GM18519 (cell line): ENCODE data around the gene ADAMTS20.
"Not testable (repeated sequence)": the region's sequence is repeated elsewhere in the genome, so short reads cannot be mapped to it uniquely, and the experiment has no call there.

Source experiments
- ATAC-seq: cut with Tn5 transposase; IDR thresholded peaks from one replicate; pipeline ENCODE4 v1.9.1; 2021; ENCODE audit warnings: mild to moderate bottlenecking, moderate library complexity; ENCODE audit not compliant: unreplicated experiment, low FRiP score

The ADAMTS20 gene, protein sequence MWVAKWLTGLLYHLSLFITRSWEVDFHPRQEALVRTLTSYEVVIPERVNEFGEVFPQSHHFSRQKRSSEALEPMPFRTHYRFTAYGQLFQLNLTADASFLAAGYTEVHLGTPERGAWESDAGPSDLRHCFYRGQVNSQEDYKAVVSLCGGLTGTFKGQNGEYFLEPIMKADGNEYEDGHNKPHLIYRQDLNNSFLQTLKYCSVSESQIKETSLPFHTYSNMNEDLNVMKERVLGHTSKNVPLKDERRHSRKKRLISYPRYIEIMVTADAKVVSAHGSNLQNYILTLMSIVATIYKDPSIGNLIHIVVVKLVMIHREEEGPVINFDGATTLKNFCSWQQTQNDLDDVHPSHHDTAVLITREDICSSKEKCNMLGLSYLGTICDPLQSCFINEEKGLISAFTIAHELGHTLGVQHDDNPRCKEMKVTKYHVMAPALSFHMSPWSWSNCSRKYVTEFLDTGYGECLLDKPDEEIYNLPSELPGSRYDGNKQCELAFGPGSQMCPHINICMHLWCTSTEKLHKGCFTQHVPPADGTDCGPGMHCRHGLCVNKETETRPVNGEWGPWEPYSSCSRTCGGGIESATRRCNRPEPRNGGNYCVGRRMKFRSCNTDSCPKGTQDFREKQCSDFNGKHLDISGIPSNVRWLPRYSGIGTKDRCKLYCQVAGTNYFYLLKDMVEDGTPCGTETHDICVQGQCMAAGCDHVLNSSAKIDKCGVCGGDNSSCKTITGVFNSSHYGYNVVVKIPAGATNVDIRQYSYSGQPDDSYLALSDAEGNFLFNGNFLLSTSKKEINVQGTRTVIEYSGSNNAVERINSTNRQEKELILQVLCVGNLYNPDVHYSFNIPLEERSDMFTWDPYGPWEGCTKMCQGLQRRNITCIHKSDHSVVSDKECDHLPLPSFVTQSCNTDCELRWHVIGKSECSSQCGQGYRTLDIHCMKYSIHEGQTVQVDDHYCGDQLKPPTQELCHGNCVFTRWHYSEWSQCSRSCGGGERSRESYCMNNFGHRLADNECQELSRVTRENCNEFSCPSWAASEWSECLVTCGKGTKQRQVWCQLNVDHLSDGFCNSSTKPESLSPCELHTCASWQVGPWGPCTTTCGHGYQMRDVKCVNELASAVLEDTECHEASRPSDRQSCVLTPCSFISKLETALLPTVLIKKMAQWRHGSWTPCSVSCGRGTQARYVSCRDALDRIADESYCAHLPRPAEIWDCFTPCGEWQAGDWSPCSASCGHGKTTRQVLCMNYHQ (N-terminal part only)

DNA sequence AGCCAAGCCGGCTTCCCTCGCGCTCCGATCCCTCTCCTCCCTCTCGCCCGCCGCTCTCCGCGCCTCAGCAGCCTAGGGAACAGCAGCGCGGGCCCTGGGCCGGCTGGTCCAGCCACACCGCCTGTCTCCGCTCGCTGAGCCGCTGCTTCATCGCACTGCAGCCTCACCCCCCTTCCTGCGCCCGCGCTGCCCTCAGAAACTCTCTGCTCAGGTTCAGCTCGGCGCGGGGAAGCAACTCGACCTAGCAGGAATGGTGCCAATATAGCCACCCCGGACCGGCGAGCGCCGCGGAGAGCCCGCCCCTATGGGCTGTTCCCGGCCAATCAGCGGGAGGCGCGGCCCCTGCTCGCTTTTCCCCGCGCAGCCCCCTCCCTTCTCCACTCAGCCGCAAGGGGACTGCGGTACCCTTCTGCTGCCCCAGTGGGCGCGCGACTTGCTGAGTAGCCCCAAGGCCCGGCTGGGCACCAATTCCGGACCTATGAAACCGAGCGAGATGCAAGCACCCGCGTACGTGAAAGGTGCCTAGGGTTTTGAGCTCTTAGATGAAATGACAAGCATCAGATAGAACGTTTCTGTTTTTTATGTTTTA, at the start of gene ADAMTS20:
TSS of gene ADAMTS20 (minus strand) at position 233 of the 589 bp plus-strand sequence. CDS start 282 bp downstream, outside the sequence.
- no peak for ATAC-seq

DNA sequence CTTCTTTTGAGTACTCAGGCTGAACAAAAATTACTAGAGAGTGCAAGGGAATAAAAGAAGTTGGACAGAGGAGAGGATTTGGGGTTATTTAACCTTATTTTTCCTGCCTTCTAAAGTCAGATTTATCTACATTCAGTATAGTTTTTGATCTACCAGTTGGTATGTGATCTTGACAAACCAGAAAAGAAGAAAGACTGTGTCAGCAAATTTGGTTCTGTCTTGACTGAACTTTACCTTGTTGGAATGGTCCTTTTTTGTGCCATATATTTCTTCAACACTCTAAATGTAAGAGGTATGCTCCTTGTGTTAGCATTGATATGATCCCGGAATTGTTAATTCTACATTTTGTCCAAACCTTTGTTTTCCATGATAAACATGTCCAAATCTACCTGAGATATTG, 47.7 kb upstream of the ADAMTS20 start:
- no peak for ATAC-seq

DNA sequence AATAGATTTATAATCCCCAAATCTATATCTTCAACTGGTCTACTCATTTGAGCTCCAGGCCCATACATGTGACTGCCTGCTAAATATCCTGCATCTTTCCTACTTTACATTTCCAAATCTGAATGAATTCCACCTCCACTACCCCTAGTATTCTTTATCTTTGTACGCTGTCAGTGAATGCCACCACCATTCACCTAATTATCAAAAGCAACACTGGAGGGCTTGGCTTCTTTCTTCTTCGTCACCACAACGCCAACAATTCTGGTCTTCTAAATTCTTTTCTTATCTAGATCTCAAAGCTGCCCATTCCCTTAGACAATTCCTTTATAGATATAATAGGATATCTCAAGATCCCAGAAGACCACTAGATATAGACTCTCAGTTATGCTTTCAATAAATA, 47.1 kb upstream of the ADAMTS20 start:
- no peak for ATAC-seq

DNA sequence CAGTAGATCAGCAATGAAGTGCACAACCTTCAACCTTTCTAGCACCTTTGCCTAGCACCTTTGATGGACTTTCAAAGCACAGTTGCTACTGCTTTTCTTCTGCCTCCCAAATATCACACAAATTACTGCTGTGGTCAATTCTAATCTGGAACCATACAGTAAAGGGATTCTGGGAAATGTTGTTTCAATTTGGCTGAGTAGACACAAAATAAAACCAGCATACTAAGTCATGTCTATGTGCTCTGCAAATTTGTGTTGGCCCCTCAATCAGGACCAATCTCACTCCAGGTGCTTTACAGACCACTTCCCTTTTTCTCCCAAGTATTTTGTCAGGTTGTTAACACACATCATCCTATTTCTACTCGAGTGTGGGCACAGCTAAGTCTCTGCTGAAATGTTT, 38.3 kb upstream of the ADAMTS20 start:
- no peak for ATAC-seq

DNA sequence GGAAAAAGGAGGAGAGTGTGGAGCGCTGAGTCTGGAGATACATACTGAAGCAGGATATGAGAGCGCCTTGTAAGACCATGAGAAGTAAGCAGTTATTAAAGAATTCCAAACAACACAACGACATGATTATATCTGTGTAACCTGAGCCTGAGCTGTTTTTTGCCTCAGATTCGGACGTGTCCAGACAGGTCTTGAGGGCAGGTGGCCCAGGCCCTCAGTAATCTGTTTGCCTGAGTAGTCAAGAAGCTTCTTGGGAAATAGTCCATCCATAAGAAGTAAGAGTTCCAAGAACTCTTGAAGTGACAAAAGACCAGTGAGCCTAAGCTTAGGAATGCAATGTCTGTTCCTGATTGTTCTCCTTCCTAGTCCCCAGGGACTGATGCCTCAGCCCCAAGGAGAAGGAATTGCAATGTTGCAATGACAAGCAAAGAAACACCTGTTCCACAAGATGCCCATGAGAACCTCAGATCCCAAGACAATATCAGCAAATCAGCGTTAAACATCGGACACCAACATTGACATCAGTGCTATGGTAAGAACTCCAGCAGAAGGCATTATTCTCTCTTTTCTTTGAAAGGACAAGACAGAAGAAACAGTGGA, 34.7 kb upstream of the ADAMTS20 start:
- no peak for ATAC-seq

DNA sequence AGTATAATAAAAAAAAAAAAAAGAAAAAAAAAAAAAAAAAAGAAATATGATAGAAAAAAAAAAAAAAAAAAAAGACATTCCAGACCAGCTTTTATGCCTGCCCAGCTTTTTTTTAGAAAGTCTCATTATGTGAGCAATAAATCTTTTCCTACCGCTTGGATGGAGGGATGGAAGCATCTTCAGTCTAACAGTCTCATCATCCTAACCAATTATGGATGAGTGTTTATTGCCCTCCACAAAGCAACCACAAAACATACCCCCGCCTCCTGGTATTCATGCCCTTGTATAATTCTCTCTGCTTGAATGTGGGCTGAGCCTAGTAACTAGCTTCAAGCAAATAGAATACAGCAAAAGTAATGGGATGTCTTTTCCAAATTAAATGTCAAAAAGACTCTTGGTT, 33.7 kb upstream of the ADAMTS20 start:
- no peak for ATAC-seq

DNA sequence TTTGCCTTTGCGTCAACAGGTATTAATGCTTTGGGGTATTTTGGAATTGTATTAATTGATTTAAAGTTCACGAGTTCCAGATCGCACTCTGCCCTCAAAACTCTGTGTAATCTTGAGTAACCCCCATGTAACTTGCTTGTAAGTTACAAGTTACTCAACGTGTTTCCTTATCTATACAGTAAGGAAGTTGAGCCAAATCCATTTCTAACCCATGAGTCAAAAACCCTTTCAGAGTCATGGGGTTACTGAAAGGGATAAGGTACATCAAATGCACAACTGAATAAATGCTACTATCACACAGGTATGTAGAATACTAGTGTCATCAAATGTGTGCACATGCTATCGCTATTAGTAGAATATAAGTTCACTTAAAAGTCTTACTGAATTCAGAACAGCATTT, 28.6 kb upstream of the ADAMTS20 start:
- ATAC-seq = no peak

DNA sequence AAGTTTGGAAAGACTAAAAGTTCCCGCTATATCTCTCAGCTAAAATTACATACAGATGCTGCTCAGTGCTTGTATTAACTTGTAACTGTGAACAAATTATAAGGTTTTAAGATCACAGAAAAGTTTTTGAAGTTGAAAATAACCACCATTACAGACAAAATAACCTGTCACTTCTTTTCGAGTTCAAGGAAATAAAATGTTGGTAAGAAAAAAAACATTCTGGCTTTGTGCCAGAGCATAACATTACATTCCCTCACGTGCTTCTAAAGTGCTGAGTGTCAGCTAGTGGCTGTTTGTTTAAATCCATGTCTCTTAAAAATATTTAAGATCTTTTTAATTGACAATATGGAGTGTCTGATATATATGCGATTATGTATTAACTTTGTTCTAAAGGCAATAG, 27.2 kb upstream of the ADAMTS20 start:
- ATAC-seq = no peak

DNA sequence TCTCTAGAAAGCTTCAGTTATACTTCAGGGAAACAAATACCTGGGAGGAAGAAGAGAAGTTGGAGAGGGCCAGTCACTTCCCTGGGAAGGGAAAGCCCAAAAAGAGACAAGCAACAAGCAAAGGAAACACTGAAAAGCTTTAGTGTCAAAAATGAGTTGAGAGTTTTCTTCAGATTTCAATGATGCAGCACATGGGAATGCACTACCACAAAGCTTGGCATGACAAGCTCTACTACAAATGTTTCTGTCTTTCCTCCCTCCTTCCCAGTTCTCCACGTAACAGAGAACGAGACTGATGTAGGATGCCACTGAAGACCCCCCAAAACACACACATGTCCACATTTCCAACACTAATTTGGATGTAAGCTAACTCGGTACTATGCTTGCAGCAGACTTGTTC, 26.8 kb upstream of the ADAMTS20 start:
- ATAC-seq = no peak

DNA sequence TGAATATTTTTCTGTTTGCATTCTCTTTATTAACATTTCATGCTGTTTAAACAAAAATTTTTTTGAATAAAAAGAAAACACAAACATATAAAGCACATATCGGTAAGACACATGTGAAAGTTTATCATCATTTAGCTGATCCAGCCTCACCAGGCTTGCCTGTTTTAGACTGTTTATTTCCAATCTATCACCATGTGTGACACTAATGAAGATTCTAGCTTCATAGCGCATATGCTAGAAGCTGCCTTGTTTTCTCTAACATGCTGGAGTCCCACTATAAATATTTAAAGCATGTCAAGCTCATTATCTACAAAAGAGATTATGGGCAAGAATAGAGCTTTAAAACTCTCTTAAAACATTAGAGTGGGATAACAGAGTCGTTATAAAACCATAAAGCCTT, 25.4 kb upstream of the ADAMTS20 start:
- no peak for ATAC-seq

DNA sequence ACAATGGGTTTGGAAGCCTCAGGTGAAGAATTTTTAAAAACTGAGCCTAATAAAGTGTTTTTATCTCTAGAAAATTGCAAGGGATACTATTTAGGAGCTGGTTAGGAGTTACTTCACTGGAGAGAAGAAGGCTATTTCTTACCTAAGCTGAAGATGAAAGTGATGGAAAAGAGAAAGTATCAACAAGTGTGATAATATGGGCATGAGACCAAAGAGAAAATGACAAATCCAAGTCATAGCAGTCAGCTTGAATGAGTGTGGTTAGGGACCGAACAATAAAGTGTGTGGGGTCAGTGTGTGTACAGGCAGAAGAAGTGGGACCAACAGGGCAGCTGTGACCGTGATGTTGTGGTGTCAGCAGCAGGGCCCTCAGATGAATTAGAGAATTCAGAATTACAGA, 24.2 kb upstream of the ADAMTS20 start:
- no peak for ATAC-seq

DNA sequence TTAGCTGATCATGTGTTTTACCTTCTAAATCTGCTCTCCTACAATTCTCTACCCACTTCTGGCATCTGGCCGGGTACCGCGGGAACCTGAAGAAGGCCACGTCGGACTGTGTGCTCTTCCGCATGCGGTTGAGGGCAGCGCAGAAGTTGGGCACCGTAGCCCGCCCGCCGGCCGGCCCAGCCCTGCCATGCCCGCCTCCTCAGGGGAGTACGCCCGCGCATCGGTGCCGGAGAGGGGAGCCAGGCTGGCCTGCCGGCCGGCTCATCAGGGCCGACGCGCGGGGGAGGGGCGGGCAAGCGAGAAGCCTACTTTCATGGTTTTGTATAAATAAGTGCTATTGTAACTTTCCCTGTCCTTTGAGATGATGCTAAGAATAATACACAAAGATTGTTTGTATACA, 19.9 kb upstream of the ADAMTS20 start:
- no peak for ATAC-seq

DNA sequence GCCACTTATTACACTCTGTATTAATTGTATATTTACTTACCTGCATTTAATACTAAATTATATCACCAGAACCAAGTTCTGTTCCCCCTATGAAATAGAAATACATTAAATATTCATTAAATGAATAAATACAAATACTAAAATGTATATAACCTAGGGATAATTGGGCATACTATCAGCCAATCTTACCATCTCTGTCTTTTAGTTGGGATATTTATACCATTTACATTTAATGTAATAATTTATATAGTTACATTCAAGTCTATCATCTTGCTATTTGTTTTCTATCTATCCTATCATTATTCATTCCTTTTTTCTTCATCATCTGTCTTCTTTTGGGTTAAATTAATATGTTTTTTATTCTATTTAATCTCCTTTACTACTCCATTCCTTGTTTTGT, 4.1 kb upstream of the ADAMTS20 start:
- no peak for ATAC-seq

DNA sequence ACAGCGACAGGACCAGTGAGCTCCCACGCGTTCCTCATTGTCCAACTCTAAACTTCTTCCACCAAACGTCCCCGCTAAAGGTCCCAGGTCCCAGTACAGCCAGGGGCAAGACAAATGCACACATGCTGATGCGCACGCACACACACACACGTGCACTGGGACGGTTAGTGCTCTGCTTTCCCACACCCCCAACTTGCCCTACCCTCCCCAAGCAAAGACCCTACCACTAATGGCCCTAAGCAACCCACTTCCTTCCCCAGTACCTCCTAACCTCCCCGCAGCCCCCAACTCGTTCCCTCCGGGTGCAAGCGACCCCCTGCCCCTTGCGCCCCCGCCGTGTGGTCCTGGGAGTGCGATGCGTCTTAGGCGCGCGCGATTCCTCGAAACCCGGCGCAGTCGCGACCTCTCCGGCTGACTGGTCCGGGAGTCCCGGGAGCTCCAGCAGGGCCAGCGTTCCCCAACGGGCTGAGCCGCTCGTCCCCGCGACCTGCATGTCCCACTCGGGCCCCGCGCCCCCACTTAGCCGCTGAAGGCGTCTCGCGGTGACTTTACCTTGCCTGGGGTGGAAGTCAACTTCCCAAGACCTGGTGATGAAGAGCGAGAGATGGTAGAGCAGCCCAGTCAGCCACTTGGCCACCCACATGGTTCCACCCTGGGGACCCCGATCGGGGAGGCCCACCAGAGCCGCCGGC, 578 bp downstream of the ADAMTS20 start:
- no peak for ATAC-seq

DNA sequence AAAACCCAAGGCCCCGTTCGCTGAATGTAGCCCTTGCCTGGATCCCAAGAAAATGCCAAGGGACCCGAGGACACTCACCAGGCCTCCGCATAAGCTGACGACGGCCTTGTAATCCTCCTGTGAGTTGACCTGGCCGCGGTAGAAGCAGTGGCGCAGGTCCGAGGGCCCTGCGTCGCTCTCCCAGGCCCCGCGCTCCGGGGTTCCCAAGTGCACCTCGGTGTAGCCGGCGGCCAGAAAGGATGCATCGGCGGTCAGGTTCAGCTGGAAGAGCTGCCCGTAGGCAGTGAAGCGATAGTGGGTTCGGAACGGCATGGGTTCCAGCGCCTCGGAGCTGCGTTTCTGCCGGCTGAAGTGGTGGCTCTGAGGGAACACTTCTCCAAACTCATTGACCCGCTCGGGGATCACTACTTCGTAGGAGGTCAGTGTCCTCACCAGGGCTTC, 1.2 kb downstream of the ADAMTS20 start:
- no peak for ATAC-seq

DNA sequence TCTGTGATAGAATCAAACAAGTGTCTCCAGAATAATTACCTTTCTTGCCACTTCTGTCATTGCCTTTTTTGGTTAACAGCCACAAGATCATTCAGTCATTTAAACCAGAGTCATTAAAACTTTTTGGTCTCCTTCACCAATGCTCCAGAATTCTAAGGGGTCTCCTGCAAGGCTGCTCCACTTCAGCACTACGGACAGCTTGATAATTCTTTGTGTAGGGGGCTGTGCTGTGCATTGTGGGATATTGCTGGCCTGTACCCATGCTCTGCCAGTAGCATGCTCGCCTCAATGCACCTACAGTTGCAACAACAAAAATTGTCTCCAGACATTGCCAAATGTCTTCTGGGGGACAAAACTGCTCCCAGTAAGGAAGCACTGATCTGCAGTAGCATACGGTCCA, 7.3 kb downstream of the ADAMTS20 start:
- ATAC-seq = no peak

DNA sequence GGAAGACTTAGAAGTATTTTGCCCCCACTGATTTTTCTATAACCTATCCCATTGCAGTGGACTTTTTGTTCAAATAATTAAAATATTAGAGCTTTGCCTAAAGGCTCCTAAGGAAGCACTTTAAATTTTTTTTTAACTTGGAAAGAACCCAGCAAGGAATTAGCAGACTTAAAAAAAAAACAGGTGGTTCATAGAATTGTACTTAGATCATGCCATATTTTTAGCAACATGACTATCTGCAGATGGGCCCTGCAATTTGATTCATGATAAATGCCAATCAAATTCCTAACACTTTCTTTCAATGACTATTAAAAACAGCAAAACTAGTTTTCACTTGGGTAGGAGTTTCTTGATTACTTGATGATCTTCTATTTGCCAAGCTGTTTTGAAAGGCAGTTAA, 11.5 kb downstream of the ADAMTS20 start:
- ATAC-seq = no peak

DNA sequence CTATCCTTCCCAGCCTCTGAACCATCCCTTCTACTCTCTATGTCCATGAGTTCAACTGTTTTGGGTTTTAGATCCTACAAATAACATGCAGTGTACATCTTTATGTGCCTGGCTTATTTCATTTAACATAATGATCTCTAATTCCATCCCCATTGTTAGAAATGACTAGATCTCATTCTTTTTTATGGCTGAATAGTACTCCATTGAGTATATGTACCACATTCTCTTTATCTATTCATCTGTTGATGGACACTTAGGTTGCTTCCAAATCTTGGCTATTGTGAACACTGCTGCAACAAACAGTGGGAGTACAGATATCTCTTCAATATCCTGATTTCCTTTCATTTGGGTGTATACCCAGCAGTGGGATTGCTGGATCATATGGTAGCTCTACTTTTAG, 14.3 kb downstream of the ADAMTS20 start:
- not testable (repeated sequence) for ATAC-seq

DNA sequence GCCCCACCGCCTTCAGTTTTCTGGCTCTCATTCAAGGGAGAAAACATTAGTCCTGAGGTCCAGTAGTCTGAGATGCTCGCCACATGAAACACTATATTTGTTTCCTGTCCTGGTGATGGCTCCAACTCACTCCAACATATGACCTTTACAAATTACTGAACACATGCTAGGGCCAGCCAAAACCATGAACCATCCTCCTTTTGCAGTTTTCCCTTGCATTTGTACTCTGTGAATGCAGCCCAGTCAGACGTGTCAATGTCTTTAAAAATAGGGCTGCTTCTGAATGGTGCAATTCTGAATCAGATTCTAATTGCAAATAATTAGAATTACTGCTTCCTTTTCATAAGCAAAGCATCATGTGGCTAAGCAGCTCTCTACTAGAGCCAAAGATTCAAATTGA, 36.0 kb downstream of the ADAMTS20 start:
- no peak for ATAC-seq

DNA sequence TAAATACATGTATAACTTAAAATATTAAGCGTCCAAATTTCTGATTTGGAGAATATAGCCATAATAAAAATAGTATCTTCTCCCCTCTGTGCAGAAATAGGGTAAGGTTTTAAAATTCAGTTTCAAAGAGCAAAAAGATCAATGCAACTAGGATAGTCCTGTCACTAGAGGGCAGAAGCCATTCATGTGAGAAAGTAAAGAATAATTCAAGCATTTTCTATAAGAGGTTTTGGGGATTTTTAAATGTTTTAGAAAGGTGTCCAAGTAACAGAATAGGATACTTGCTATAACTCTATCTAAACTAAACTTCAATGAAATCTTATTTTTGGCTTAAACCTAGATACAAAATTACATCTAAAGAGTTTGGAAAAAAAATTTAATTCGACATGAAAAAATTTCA, 50.3 kb downstream of the ADAMTS20 start:
- ATAC-seq = no peak
